Activated T-helper 1 cell treated with anti-CD3 and anti-CD28 coated beads, Interleukin-2, amount 50 U/mL, for 16 hours (primary cell): ENCODE results near the gene GNGT2.
"Not testable (repeated sequence)": the region's sequence is repeated elsewhere in the genome, so short reads cannot be mapped to it uniquely, and the experiment has no call there.

Experiments used
- DNase-seq, 2 donors: peaks; one replicate each; pipeline ENCODE4 v3.0.0-alpha.2; 2020; ENCODE audit warnings: low read depth in 1 of 2, low spot score in 1 of 2

Gene GNGT2

GRCh38 chr17:49213399-49213798 is 3.0 kb upstream of the GNGT2 start:
- no peak for DNase-seq

GRCh38 chr17:49209061-49209571 is 1.3 kb downstream of the GNGT2 start:
- DNase-seq = no peak

- no peak for DNase-seq
Observed at GRCh38 chr17:49204516-49204915, 5.9 kb downstream of the GNGT2 start.

GRCh38 chr17:49203796-49204195 is 6.6 kb downstream of the GNGT2 start:
- DNase-seq = no peak

- DNase-seq = no peak
Observed at GRCh38 chr17:49201481-49201927, 8.9 kb downstream of the GNGT2 start.

- DNase-seq = no peak
Observed at GRCh38 chr17:49200423-49201083, 9.8 kb downstream of the GNGT2 start.

- DNase-seq = no peak
Observed at GRCh38 chr17:49198211-49198610, 12.2 kb downstream of the GNGT2 start.

GRCh38 chr17:49197346-49197998 is 12.9 kb downstream of the GNGT2 start:
- no peak for DNase-seq

GRCh38 chr17:49196520-49196919 is 13.9 kb downstream of the GNGT2 start:
- no peak for DNase-seq

- DNase-seq = no peak
Observed at GRCh38 chr17:49195751-49196150, 14.6 kb downstream of the GNGT2 start.

- no peak for DNase-seq
Observed at GRCh38 chr17:49194297-49194607, 16.1 kb downstream of the GNGT2 start.

GRCh38 chr17:49193513-49194296 is 16.7 kb downstream of the GNGT2 start:
- no peak for DNase-seq

- DNase-seq = peak; percentile 90 to 97
Observed at GRCh38 chr17:49191917-49192741, 18.2 kb downstream of the GNGT2 start.

- no peak for DNase-seq
Observed at GRCh38 chr17:49191409-49191916, 18.9 kb downstream of the GNGT2 start.

GRCh38 chr17:49190932-49191331 is 19.4 kb downstream of the GNGT2 start:
- no peak for DNase-seq

GRCh38 chr17:49187301-49187700 is 23.1 kb downstream of the GNGT2 start:
- no peak for DNase-seq

GRCh38 chr17:49185381-49185780 is 25.0 kb downstream of the GNGT2 start:
- DNase-seq = not testable (repeated sequence)

- DNase-seq = not testable (repeated sequence)
Observed at GRCh38 chr17:49184522-49184921, 25.9 kb downstream of the GNGT2 start.

GRCh38 chr17:49183801-49184200 is 26.6 kb downstream of the GNGT2 start:
- no peak for DNase-seq

- DNase-seq = no peak
Observed at GRCh38 chr17:49183341-49183740, 27.0 kb downstream of the GNGT2 start.
